Stimulated activated CD8-positive, alpha-beta memory T cell treated with anti-CD3 and anti-CD28 coated beads, Interleukin-15, amount 100 ng/mL, for 48 hours (primary cell): ENCODE measurements around the gene C1orf74.

Experiments
- DNase-seq, 2 donors: peaks; one replicate each; pipeline ENCODE4 v3.0.0-alpha.2; 2020; ENCODE audit warnings: low read depth in 2 of 2

Gene C1orf74

GRCh38 chr1:209784265-209785169 lies at the start of gene C1orf74:
TSS of gene C1orf74 (minus strand) at chr1:209784559. CDS start at chr1:209783634, 925 bp downstream.
- DNase-seq = peak; percentile 99 to 100

- no peak for DNase-seq
Measured at GRCh38 chr1:209831615-209832014, 47.3 kb upstream of the C1orf74 start.

- no peak for DNase-seq
Measured at GRCh38 chr1:209830722-209831121, 46.4 kb upstream of the C1orf74 start.

- no peak for DNase-seq
Measured at GRCh38 chr1:209829716-209830115, 45.4 kb upstream of the C1orf74 start.

GRCh38 chr1:209827384-209828262 lies 43.3 kb upstream of the C1orf74 start, which contains the start of gene UTP25:
TSS of gene UTP25 (plus strand) at chr1:209827972. CDS start at chr1:209828064, 92 bp downstream.
- peak; percentile 87 to 89 for DNase-seq

- DNase-seq = no peak
Measured at GRCh38 chr1:209825591-209826434, 41.5 kb upstream of the C1orf74 start.

GRCh38 chr1:209823143-209824041 lies 39.0 kb upstream of the C1orf74 start:
- DNase-seq = no peak

- no peak for DNase-seq
Measured at GRCh38 chr1:209822706-209823105, 38.3 kb upstream of the C1orf74 start.

- no peak for DNase-seq
Measured at GRCh38 chr1:209820986-209821385, 36.6 kb upstream of the C1orf74 start.

- no peak for DNase-seq
Measured at GRCh38 chr1:209819058-209819457, 34.7 kb upstream of the C1orf74 start.

- no peak for DNase-seq
Measured at GRCh38 chr1:209817691-209818090, 33.3 kb upstream of the C1orf74 start.

GRCh38 chr1:209816923-209817322 lies 32.6 kb upstream of the C1orf74 start:
- DNase-seq = no peak

- DNase-seq = no peak
Measured at GRCh38 chr1:209815931-209816341, 31.6 kb upstream of the C1orf74 start.

- no peak for DNase-seq
Measured at GRCh38 chr1:209815490-209815889, 31.1 kb upstream of the C1orf74 start.

GRCh38 chr1:209813902-209814301 lies 29.5 kb upstream of the C1orf74 start:
- no peak for DNase-seq

GRCh38 chr1:209810783-209811182 lies 26.4 kb upstream of the C1orf74 start:
- no peak for DNase-seq

- no peak for DNase-seq
Measured at GRCh38 chr1:209809611-209810010, 25.3 kb upstream of the C1orf74 start.

GRCh38 chr1:209808059-209808581 lies 23.8 kb upstream of the C1orf74 start:
- DNase-seq = no peak

- no peak for DNase-seq
Measured at GRCh38 chr1:209807509-209807908, 23.1 kb upstream of the C1orf74 start.
